ENCODE results near the gene HCFC1. TPM values are rescaled to one million over a fixed set of nuclear protein-coding genes. Genes with fewer than 3 reads are reported as not detected.
A peak's percentile ranks its signal among the peaks of the same experiment; 100 is the strongest.

The HCFC1 gene
- total and polyA plus RNA-seq, 3 donors from 2014 or later = 32.3 to 115 (median 102) TPM

GRCh38 chrX:153933748-153934147 is 37.9 kb downstream of the HCFC1 start:
- Histone ChIP-seq H3K9me3 (no peaks in the 10 kb centered on the region), H3K27ac (no peak overlapping the region), H3K27me3 (no peaks in the 10 kb centered on the region), H3K36me3 (ENCODE audit: low read depth, missing control alignments) (no peaks in the 10 kb centered on the region), H3K4me1 (no peaks in the 10 kb centered on the region), H3K4me3 (peak overlapping the region in 1 of 2 donors; percentile 47)
- TF ChIP-seq POLR2A (IDR thresholded peaks at IDR 0.05) (no peak), CTCF (IDR thresholded peaks at IDR 0.05) (no peak)
- intact Hi-C loops (cut with DNase I; ENCODE audit: low total_unique reads) = no loop called here
- 12 to 29% methylated on average over 7 of the region's 7 CpGs for WGBS, 2 donors
- DNase-seq = no peak

GRCh38 chrX:153932220-153932915 is 39.2 kb downstream of the HCFC1 start:
- no peaks in the 10 kb centered on the region for H3K27me3 ChIP-seq
- WGBS, 2 donors = 90 to 93% methylated on average over 11 to 13 of the region's 13 CpGs
- no peaks in the 10 kb centered on the region for H3K9me3 ChIP-seq
- no peaks in the 10 kb centered on the region for H3K36me3 ChIP-seq (ENCODE audit: low read depth, missing control alignments)
- DNase-seq = no peak
- H3K27ac ChIP-seq = no peak overlapping the region
- TF ChIP-seq POLR2A (IDR thresholded peaks at IDR 0.05) = no peak
- no peak for TF ChIP-seq CTCF (IDR thresholded peaks at IDR 0.05)
- no peak overlapping the region for H3K4me3 ChIP-seq
- intact Hi-C loops (cut with DNase I; ENCODE audit: low total_unique reads) = no loop called here
- H3K4me1 ChIP-seq = peaks cover under 1% of the 10 kb centered on the region

- DNase-seq = no peak
- no peak overlapping the region for H3K4me3 ChIP-seq
- H3K27ac ChIP-seq = no peak overlapping the region
- intact Hi-C loops (cut with DNase I; ENCODE audit: low total_unique reads) = no loop called here
- TF ChIP-seq CTCF (IDR thresholded peaks at IDR 0.05) = no peak
- TF ChIP-seq POLR2A (IDR thresholded peaks at IDR 0.05) = no peak
- H3K9me3 ChIP-seq = no peaks in the 10 kb centered on the region
- H3K4me1 ChIP-seq = peaks cover 7% of the 10 kb centered on the region
- H3K27me3 ChIP-seq = no peaks in the 10 kb centered on the region
- WGBS, 2 donors = 95 to 100% methylated on average over 2 to 13 of the region's 13 CpGs
- no peaks in the 10 kb centered on the region for H3K36me3 ChIP-seq (ENCODE audit: low read depth, missing control alignments)
Measured at GRCh38 chrX:153931748-153932147, 39.9 kb downstream of the HCFC1 start.

GRCh38 chrX:153931151-153931550 is 40.5 kb downstream of the HCFC1 start:
- Histone ChIP-seq H3K27me3 (no peaks in the 10 kb centered on the region), H3K27ac (no peak overlapping the region), H3K4me3 (no peak overlapping the region), H3K9me3 (no peaks in the 10 kb centered on the region), H3K36me3 (ENCODE audit: low read depth, missing control alignments) (no peaks in the 10 kb centered on the region), H3K4me1 (peaks cover 7% of the 10 kb centered on the region)
- 87% methylated on average over 8 of the region's 8 CpGs; no CpG with 5 or more reads in 1 of the 2 donors for WGBS, 2 donors
- intact Hi-C loops (cut with DNase I; ENCODE audit: low total_unique reads) = no loop called here
- TF ChIP-seq POLR2A (IDR thresholded peaks at IDR 0.05) (no peak), CTCF (IDR thresholded peaks at IDR 0.05) (no peak)
- no peak for DNase-seq

Measured in testis (tissue), 3 donors.